C4-2B (cell line): ENCODE data around the gene RGS9.

ENCODE experiments used
- H3K27ac ChIP-seq: fragments of 450-650 bp; 2 replicates; pipeline ENCODE4 v1.5.1; 2017
- ZFX ChIP-seq: fragments of 450-650 bp; IDR thresholded peaks from 2 replicates; pipeline ENCODE4 v1.6.1; 2017
- TF ChIP-seq, protein P1 (sequence below): fragments of 450-650 bp; conservative IDR thresholded peaks from 2 replicates; pipeline ENCODE4 v1.5.1; 2017; ENCODE audit warnings: mild to moderate bottlenecking

The RGS9 gene

DNA sequence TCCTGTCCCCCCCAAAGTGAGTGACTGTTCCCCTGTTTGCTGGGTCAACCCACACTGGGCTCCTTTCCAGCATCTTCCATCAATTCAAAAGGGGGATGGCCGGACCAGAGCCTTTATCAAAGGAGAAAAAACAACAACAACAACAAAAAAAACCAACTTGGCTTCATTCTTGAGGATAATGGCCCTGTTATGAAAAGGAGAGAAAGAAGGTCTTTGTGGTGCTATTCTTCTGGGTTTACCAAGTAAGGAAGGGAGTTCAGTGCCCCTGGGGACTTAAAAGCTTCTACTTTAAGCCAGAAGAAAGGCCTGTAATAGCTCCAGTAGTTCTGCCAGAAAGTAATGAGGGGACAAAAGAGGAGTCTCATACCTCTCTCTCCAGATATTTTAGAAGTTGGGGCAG lies 71.5 kb downstream of the RGS9 start:
- TF ChIP-seq, protein P1, sequence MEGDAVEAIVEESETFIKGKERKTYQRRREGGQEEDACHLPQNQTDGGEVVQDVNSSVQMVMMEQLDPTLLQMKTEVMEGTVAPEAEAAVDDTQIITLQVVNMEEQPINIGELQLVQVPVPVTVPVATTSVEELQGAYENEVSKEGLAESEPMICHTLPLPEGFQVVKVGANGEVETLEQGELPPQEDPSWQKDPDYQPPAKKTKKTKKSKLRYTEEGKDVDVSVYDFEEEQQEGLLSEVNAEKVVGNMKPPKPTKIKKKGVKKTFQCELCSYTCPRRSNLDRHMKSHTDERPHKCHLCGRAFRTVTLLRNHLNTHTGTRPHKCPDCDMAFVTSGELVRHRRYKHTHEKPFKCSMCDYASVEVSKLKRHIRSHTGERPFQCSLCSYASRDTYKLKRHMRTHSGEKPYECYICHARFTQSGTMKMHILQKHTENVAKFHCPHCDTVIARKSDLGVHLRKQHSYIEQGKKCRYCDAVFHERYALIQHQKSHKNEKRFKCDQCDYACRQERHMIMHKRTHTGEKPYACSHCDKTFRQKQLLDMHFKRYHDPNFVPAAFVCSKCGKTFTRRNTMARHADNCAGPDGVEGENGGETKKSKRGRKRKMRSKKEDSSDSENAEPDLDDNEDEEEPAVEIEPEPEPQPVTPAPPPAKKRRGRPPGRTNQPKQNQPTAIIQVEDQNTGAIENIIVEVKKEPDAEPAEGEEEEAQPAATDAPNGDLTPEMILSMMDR = no peak
- TF ChIP-seq ZFX = no peak
- H3K27ac ChIP-seq = no peak overlapping the region

DNA sequence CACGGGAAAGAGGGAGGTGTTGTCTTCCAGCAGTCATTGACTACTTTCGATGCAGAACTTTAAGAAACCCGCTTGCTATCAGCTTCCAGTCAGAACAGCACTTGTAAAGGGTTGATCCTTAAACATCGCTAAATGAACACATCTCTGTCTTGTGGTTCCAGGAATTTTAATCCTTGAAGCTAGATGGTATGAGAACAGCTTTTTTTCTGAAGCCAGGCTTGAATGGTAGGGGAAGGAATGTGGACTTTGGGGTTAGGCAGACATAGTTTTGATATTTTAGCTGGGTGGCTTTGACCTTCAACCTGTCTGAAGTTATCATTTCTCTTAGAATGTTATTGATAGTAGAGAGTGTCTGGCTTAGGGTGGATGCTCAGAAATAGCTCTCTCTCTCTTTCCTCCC lies 81.1 kb downstream of the RGS9 start:
- TF ChIP-seq ZFX = no peak
- TF ChIP-seq, protein P1 = no peak
- no peak overlapping the region for H3K27ac ChIP-seq

DNA sequence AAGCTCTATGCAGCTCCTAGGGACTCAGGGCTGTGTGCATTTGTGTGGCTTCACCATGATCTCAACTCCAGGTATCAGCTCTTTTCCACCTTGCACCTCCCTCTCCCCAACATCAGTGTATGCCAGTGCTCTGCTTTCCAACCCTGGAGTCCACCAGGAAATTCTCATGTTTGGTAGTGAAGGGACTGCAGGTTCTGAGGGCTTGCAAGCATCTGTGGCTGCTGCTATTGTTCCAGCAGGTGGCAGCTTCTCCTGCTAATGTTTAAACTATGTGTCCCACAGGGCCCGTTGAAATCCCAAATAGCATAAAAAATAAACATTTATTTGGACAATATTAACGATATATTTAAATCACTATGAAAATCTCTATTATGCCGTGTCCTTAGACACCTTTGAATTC lies 82.0 kb downstream of the RGS9 start:
- TF ChIP-seq, protein P1 = no peak
- no peak for TF ChIP-seq ZFX
- H3K27ac ChIP-seq = no peak overlapping the region

DNA sequence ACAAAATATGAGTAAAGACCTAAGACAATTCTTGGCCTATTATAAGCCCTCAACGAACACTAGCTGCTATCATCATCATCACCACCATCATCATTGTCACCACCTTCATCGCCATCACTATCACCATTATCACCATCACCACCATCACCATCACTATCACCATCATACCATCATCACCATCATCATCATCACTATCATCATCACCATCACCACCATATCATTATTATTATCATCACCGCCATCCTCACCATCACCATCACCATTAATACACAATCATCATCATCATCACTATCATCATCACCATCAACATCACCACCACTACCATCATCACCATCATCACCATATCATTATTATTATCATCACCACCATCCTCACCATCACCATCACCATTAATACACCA lies 82.5 kb downstream of the RGS9 start:
- no peak overlapping the region for H3K27ac ChIP-seq
- TF ChIP-seq, protein P1 = no peak
- TF ChIP-seq ZFX = no peak

DNA sequence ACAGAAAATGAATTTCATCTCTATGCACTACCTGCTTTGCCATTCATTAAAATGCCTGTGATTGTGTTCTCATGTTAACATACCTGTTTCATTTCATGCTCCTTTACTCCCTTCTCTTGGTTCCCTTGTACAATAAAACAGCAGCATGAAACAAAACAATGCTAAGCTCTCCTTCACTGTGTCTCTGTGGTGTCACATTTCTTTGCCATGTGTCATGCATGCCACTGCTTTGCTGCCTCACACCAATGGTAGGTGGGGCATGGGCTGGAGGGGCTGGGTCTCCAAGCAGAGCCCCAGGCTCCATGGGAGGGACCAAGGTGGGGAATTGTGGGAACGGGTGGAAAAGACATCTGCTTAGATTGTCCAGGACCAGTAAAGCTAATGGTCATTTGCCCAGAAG lies 83.6 kb downstream of the RGS9 start:
- TF ChIP-seq, protein P1 = no peak
- no peak for TF ChIP-seq ZFX
- H3K27ac ChIP-seq = no peak overlapping the region

DNA sequence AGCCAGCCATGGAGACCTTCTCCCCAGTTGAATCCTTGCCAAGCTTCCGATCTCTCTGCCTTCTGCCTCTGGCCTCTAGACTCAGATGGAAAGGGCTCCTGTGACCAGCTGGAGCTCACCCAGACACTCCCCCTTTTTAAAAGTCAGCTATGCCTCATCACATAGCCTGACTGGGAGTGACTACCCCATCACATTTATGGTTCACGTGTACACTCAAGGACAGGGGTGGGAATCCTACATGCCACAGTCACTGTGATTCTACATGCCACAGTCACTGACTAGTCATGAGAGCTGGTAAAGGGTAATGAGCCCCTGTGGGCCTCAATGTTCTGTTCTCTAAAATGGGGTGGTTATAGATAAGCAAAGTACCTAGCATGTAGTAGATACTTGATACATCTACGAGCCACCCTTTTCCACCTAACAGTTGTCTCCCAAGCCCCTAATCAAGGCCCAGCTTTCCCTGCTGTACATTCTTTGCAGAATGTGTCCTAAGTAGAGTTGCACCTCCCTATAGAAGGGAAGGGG lies 85.1 kb downstream of the RGS9 start:
- H3K27ac ChIP-seq = no peak overlapping the region
- no peak for TF ChIP-seq ZFX
- TF ChIP-seq, protein P1 = no peak

DNA sequence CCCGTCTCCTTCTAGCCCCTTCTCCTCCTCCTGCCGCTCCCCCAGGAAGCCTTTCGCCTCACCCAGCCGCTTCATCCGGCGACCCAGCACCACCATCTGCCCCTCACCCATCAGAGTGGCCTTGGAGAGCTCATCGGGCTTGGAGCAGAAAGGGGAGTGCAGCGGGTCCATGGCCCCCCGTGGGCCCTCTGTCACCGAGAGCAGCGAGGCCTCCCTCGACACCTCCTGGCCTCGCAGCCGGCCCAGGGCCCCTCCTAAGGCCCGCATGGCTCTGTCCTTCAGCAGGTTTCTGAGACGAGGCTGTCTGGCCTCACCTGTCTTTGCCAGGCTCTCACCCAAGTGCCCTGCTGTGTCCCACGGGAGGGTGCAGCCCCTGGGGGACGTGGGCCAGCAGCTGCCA lies 87.9 kb downstream of the RGS9 start:
- TF ChIP-seq ZFX = no peak
- TF ChIP-seq, protein P1 = no peak
- H3K27ac ChIP-seq = no peak overlapping the region
